Activated T-helper 1 cell treated with Interleukin-2 at 50 U/mL for 16 hours (primary cell): ENCODE measurements around the gene RPL28.

Experiments used
- DNase-seq: peaks from one replicate; pipeline ENCODE4 v3.0.0-alpha.2; 2020; ENCODE audit warnings: low read depth

Gene RPL28

DNA sequence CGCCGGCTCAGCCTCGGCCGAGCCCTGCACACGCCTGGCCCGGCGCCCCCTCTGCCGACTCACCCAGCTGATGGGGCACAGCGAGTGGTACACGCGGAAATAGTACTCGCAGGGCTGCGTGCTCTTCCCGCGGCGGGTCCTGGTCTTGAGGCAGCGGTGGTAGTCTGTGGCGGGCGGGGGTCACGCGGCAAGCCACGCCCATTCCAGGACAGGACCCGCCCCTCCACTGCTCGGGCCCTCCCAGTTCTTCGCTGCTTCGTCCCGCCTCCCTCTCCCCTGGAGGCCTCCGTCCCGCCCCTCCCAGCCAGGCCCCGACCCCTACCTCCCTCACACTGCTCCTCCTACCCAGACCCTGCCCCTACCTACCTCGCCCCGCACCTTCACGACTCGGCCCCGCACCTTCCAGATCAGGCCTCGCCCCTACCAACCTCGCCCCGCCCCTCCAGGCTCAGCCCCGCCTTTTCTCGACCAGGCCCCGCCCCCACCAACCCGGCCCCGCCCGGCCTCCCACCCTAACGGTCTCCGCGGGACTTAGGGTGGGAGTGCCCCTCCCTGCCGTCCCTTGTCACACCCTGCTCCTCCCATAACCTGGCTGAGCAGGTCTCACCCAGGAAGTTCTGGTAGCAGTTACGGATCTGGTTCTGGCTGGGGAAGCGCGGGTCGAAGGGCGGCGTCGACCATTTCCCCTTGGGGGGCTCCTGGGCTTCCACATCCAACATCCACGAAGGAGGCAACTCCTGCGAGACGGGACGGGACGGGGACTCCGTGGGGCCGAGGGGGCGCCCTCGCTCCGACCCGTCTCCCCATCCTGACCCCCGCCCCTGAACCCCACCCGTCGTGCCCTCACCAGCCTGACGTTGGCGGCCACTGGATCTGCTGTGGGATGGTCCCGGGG, 31.7 kb upstream of the RPL28 start:
- peak; percentile 27 for DNase-seq

DNA sequence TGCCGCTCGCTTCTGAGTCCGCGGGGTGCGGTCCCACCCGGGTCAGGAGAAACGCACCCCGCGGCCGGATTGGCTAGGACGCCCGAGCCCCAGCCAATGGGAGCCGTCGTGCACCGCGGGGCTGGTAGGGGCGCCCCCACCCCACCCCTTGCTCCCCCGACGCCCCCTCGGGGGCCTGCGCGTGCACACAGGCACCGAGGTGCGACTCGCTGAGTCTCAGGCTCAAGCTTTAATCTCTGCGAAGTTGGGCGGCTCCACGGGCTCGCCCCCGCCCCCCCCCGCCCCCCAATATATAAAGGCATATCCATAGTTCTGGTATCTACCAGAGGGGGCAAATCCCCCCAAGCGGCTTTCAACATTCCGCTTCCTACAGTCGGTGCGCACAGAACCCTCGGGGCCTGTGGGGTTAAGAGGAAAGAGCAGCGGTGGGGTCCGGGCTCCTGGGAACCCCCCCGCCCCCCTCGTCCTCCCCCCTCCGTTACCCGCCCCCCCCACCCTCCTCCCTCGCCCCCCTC, 31.0 kb upstream of the RPL28 start, which contains the start of gene COX6B2:
COX6B2 (minus strand) TSS at position 22 of the 515 bp plus-strand sequence. CDS start 198 bp downstream, outside the sequence.
- DNase-seq, result no peak

DNA sequence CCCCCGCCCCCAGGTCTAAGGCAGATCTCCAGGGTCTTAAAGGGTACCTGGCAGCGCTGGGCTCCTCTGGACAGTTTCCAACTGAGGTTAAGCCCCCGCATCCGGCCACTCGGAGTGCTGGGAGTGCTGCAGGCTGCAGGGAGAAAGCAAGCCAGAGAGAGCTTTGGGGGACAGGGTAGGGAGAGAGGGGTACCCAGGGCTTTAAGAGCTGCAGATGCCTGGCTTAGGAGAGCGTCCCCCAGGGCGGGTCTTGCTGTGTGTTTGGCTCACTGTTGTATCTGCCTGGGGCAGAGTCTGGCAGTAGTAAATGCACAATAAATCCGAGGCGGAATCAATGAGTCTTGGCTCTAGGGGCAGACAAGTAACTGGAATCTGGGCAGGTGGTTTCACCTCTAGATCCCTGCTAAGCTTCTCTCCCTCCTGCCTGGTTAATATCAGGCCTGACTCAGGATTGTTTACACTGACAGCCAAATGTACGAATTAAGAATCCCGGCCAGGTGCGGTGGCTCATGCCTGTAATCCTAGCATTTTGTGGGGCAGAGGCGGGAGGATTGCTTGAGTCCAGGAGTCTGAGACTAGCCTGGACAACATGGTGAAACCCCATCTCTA, 30.4 kb upstream of the RPL28 start:
- no peak for DNase-seq

DNA sequence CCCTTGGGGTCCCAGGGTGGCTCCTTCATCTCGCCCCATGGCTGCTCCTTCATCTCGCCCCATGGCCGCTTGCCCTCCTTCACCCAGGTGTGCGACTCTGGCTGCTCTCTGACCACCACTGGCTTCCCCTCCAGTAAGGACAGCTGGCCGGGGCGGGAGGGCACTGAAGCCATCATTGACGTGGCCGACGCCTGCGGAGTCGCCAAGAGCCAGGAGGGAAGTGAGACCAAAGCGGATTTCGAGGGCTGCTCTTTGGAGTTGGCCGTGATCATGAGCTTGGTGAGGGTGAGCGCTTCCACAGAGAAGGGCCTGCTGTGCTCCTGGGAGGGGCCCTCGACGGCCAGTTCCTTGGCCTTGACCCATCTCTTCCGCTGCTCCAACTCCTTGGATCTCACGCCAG, 27.2 kb upstream of the RPL28 start:
- no peak for DNase-seq

DNA sequence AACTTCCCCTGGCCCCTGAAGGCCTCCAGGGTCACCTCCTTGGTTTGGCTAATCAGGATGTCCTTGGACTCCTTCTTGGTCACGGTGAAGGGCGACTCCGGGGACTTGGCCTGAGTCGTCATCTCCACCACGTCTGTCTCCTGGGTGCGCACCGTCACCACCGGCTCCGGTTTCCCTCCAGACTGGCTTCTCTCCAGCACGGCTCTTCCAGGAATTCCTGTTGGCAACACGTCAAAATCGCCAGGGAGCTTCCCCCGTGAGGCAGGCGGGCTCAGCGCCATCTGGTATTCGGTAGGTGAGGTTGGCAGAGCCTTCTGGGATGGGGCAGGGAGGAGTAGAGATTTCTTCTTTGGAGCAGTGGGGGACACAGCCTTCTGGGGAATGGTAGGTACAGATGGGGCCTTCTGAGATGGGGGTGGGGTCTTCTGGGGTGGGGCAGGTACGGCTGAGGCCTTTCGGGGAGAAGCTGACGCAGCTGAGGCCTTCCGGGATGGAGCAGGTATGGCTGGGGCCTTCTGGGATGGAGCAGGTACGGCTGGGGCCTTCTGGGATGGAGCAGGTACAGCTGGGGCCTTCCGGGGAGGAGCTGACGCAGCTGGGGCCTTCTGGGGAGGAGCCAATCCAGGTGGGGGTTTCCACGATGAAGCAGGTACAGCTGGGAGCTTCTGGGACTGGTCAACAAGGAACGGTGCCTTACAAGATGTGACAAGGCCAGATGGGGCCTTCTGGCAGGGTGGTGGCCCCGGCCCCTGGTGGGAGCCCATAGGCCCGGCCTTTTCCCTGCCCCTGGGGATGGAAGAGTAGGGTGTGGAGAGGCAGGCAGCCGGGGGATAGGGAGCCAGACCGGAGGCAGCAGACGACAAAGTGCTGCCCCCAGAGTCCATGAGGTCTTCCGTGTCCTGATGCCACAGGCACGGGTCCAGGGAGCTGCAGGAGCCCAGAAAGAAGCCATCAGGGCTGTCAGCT, 26.5 kb upstream of the RPL28 start:
- DNase-seq, result no peak

DNA sequence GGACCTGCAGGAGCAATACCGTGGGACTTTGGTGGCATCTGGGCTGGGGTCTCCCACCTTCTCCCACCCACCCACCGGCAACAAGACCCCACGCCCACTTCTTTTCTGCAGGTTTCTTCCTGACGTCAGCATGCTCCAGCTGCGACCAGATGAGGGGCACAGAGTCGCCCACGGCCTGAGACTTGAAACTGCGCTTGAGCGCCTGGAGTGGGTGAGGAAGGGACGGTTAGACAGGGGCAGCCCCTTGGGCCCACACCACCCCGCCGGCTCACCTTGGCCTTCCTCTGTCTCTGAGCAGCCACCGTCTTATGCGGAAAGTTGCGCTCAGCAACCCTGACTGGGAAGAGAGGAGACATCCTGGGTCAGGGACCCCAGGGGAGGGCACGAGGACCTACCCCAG, 24.8 kb upstream of the RPL28 start:
- no peak for DNase-seq

DNA sequence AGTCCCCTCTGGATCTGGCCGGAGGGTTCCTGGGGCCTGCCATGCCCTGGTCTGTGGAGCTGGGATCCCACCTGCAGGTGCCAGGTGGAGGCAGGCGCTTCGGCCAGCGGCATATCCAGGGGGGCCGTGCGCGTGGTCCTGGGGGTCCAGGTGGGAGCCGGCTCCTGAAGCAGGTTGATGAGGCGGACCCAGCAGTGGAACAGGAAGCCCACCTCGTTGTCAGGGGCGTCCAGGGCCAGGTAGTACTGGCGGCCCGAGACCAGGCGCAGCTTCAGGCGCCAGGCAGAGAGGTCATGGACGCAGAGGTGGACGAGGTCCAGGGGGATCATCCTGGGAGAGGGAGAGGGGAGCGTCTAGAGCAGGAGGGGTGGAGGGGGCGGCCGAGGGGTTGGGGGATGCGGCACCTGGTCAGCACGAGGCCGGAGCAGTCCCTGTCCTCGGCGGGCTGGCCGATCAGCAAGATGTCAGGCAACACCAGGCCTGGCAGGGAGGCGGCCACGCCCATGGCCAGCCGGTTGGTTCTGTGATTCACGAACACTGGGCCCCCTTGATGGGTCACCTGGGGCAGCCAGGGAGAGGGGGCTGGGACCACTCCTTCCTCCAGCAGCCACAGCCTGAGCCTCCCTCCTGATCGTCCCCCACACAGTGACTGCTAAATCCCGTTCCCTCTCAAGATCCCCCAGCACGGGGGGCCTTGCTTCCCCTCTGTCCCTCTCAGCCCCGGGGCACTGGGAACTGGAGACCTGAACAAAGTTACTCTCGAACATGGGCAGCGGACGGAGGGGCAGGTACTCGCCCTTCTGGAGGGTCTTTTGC, 23.4 kb upstream of the RPL28 start:
- DNase-seq, result no peak

DNA sequence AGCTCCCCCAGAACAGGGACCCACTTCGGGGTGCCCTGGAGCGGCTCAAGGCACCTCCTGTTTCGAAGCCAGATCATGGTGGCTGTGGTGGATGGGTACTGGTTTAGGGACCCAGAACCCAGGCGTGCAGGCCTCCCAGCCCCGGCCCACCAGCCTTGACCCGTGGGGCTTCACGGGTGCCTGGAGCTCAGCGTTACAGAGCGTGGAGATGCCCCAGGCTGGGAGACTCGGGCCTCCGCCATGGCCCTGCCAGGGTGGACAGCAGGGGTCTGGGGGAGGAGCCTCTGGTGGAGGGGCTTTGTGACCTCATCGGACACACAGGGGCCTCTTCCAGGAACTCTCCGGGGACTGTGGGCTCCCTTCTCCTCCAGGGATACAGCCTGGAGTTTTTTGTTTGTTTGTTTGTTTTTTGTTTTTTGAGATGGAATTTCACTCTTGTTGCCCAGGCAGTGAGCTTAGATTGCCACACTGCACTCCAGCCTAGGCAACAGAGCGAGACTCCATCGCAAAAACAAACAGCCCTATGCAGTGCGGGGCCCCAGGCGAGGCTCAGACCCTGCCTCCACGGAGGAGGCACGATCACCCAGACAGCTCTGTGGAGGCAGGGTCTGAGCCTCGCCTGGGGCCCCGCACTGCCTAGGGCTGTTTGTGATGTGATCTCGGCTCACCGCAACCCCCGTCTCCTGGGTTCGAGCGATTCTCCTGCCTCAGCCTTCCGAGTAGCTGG, 22.6 kb upstream of the RPL28 start, which contains the start of gene GARIN5B:
GARIN5B (minus strand) TSS at position 271 of the 727 bp plus-strand sequence; CDS start at position 77, 194 bp downstream.
- DNase-seq, result no peak

DNA sequence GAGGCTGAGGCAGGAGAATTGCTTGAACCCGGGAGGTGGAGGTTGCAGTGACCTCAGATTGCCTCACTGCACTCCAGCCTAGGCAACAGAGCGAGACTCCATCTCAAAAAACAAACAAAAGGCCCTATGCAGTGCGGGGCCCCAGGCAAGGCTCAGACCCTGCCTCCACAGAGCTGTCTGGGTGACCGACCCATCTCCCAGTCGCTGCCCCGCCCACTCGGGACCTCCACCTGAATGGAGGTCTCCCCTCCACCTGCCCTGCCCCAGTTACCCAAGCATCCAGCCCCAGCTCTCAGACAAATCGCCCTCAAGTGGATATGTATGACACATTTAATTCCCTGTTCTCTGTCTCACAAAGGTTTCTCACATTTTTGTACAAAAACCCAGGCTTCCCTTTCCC, 20.5 kb upstream of the RPL28 start:
- DNase-seq, result no peak

DNA sequence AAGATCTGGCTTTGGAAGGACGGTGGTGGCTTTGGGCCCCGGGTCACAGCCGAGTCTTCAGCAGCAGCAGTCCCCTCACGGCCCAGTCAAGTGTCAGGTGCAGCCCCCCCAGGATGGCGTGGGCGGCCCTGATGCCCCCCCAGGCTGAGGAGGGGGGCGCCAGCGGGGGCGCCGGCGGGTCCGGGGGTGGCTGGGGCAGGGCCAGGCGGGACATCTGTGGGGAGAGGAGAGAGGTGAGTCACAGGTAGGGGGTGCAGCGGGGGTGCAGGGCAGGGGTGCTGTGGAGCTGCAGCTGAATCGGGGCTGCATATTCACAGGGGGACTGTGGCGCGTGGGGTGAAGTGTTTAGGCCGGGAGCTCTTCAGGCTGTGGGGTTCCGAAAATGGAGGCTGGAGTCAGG, 19.8 kb upstream of the RPL28 start:
- DNase-seq, result no peak

DNA sequence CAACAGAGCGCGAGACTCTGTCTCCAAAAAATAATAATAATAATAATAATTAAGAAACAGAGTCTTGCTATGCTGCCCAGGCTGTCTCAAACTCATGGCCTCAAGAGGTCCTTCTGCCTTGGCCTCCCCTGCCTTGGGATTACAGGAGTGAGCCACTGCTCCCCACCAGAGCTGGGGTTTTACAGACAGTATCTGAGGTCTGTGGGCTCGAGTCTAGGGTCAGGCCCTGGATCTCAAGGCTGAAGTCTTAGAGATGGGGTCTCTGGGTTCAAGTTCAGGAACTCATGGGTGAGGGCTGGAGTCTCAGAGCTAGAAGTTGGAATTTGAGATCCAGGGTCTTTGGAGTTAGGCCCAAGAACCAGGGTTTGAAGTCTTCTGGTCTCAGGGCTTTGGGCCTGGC, 18.9 kb upstream of the RPL28 start:
- no peak for DNase-seq

DNA sequence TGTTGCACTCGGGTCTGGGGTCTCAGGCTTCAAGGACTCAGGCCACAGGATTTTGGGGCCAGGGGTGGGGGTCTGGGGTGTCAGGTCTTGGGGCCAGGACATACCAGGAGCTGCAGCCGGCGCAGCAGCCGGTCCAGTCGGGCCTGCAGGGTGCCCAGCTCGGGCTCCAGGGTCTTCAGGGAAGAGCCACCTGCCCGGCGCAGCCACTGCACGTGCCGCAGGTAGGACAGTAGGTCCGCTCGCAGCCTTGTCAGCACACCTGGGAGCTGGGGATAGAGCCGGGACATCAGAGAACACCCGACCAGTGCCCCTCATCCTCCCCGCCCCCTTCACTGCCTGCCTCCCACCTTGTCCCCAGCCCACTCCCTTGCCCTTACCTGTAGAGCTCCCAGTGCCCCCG, 17.6 kb upstream of the RPL28 start:
- DNase-seq, result no peak

DNA sequence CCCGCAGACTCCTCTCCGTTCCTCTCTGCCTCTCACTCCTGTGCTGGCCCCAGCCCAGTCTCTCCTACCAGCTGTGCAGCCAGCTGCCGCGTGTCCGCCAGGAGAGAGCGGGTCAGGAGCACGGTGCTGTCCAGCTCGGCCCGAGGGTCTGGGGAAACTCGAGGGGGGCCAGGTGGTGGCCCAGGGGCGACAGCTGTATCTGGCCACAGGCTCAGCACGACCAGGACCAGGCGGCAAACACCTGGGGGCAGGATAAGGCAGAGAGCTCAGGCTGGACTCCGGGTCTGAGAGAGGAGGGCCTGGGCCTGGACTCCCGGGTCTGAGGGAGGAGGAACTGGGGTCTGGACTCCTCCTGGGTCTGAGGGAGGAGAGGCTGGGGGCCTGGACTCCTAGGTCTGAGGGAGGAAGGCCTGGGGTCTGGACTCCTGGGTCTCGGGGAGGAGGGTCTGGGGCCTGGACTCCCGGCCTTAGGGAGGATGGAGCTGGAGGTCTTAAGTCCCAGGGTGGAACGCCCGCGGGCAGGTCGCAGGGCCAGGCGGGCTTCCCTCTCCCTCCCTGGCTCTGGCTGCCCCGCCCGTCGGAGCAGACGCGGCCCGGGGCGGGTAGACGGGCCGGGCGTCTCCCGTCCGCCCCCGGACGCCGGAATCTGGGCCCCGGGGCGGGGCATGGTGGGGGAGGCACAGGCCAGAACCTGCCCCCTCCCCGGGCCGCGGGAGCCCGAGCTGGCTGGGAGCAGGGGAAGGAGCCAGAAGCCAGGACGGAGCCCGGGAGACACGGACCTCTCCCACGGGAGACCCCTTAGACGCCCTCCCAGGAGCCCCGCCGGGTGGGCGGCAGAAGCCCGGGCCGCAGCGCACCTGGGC, 16.8 kb upstream of the RPL28 start:
- DNase-seq, result no peak

DNA sequence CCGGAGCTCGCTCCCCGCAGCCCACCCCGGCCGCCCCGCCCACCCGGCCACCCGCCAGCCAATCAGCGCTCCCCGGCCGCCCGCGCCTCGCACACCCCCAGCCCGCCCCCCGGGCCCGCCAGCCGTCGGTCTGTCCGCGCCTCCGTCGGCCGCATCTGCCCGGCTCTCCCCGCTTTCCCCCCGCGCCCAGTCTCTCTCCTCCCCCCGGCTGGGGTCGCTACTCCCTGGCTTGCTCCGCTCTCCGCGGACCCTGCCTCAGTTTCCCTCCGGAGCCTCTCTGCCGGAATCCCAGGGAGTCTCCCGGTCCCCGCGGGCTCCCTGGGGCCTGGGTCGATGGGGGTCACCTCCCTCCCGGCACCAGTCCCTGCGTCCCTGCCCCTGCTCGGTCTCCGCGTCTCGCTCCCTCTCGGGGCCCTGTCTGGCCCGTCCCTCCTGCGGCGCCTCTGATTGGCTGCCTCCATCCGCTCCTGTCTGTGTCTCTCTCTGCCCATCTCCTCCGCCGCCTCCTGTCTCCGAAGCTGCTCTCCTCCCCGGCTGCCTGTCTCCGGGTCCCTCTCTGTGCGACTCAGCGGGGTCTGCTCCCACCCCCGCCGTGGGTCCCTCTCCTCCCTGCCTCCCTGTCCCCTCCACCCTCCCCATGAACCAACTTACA, 16.0 kb upstream of the RPL28 start:
- no peak for DNase-seq

DNA sequence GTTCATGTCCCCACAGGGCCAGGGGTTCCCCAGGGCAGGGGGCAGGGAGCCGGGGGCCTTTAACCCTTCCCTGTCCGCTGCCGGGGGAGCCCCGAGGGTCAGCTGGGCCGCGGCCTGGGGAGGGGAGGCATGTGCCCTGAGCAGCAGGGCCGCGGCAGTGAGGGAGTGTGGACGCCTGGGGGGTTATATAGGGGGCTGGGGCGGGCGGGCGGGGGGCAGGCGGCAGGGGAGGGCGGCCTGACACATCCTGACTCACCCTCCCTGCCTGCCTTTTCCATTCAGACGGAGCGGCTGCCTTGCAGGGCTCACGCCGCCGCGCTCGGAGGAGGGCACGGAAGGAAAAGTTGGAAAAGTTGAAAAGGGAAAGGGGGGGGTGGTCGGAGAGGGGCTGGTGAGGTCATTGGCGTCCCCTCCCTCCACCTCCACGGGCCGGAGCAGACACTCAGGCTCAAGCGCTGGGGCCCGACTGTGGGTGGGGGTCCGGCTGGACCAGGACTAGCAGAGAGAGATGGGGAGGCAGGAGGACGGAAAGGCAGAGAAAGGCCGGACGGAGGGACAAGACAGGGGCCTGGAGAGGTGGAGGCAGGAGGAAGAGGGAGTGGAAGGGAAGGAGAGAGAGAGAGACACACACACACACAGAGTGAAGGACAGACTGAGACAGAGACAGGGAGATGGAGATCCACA, 15.3 kb upstream of the RPL28 start, which contains the start of gene IL11:
IL11 (minus strand) TSS at position 159 of the 684 bp plus-strand sequence; CDS start at position 6, 153 bp downstream.
- no peak for DNase-seq

DNA sequence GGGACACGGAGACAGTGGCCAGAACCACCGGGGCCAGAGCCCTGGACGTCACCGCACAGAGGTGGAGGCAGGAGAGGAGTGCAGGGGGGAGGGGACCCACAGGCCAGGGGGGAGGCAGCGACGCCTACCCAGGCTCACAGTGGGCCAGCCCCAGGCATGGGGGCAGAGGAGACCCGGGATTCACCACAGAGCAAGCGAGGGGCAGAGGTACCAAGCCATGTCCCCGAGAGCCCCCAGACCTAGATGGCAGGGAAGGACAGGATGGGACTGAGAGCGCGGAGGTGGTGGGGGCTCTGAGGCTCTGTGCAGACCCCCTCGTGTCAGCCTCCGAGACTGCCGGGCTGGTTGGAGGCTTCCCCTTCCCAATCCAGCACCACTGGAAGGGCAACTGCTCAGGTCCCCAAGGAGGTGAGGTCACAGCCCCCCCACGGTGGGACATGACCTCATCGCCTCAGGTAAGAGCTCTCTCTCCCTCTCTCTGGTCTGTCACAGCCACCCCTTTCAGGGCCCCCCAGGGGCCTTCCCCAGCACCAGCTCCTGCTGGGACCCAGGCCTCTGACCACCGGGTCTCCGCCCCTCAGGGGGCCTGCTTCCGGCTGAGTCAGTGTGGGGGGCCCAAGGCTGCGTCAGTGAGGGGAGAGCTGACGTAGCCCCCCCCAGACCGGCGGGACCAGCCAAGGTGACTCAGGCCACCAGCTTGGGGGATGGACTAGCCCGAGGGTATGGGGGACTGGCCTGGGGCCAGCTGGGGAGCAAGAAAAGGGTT, 13.2 kb upstream of the RPL28 start:
- no peak for DNase-seq

DNA sequence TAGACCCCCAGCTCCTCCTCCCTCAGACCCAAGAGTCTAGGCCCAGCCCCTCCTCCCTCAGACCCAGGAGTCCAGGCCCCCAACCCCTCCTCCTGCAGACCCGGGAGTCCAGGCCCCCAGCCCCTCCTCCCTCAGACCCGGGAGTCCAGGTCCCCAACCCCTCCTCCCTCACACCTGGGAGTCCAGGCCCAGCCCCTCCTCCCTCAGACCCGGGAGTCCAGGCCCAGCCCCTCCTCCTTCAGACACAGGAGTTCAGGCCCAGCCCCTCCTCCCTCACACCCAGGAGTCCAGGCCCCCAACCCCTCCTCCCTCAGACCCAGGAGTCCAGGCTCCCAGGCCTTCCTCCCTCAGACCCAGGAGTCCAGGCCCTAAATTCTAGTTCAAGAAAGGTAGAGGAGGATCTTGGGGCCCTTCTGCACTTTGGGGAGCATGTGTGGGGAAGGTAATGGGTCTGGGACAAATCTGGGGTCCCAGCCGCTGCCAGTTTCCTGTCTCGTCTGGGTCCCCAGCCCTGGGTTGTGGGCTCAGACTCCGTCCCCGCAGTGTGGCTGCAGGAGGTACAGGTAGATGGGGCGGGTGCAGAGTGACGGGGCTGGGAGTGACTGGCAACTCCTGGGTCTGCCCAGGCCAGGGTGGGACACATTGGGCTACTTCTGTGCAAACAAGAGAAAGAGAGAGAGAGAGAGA, 12.3 kb upstream of the RPL28 start:
- no peak for DNase-seq
